Measurements from ENCODE around the gene SKIC2.
"Not testable (repeated sequence)": the region's sequence is repeated elsewhere in the genome, so short reads cannot be mapped to it uniquely, and the experiment has no call there.

DNA sequence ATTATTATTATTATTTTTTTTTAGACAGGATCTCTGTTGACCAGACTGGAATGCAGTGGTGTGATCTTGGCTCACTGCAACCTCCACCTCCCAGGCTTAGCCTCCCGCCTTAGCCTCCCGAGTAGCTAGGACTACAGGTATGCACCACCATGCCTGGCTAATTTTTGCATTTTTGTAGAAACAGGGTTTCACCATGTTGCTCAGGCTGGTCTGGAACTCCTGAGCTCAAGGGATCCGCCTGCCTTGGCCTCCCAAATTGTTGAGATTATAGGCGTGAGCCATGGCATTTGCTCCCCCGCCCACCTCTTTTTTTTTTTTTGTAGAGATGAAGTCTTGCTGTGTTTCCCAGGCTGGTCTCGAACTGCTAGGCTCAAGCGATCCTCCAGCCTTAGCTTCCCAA, 49.7 kb upstream of the SKIC2 start:
- TF ChIP-seq RFX5 (IDR thresholded peaks at IDR 0.05; ENCODE audit: borderline replicate concordance, low read depth, low read length); GTF2F1 (IDR thresholded peaks at IDR 0.05; ENCODE audit: borderline replicate concordance, low read depth, low read length); MAX (IDR thresholded peaks at IDR 0.05); CTBP2 (IDR thresholded peaks at IDR 0.05; ENCODE audit: borderline replicate concordance, insufficient read depth, insufficient read length, low read length); CHD2 (IDR thresholded peaks at IDR 0.05; ENCODE audit: low read length); CTCF (IDR thresholded peaks at IDR 0.05; ENCODE audit: control extremely low read depth in 1 of 3, insufficient read depth in 1 of 3, low read depth in 1 of 3, low read length in 3 of 3): not testable (repeated sequence)
